ENCODE measurements around the gene SUN5. TPM values are rescaled to one million over a fixed set of nuclear protein-coding genes. Genes with fewer than 3 reads are reported as not detected.

The SUN5 gene
- total and polyA plus RNA-seq, 2 donors (not counting 3 experiments of a cell fraction or from before 2014, with no cell fraction given), result not detected

GRCh38 chr20:32941155-32941885, 62.9 kb downstream of the SUN5 start:
- H3K9ac ChIP-seq (replicated peaks; ENCODE audit: extremely low read depth, insufficient read depth, low read length), result no peak overlapping the region
- ChIA-PET POLR2A (no interaction called here), CTCF (interaction anchor here (0.8 kb wide), 1 partner anchor 39 kb away, joined by 3 read pairs; no protein-coding TSS in a partner anchor)
- dilution Hi-C loops (cut with MboI; ENCODE audit: extremely low pct_ligation_motif_present, low sequenced_read_pairs), result no loop called here
- peaks cover under 1 to 8% of the 10 kb centered on the region in 2 experiments for H3K27me3 ChIP-seq (ENCODE audit: control insufficient read depth in 2 of 2, insufficient read depth in 2 of 2, low read length in 2 of 2)
- H3K27ac ChIP-seq (ENCODE audit: insufficient read depth, low read depth, low read length), result no peak overlapping the region
- H3K4me3 ChIP-seq (replicated peaks in 1 of 3; ENCODE audit: insufficient read depth in 1 of 3, low read depth in 1 of 3, low read length in 3 of 3), result no peak overlapping the region
- intact Hi-C loops (cut with micrococcal nuclease), result no loop called here
- H3K36me3 ChIP-seq (ENCODE audit: control insufficient read depth in 2 of 2, extremely low read depth in 1 of 2, insufficient read depth in 2 of 2, low read length in 2 of 2), result no peaks in the 10 kb centered on the region
- FAIRE-seq, result no peak
- no peak for DNase-seq (ENCODE audit: low read depth, low spot score)
- no peak overlapping the region for H3K4me2 ChIP-seq (ENCODE audit: insufficient read depth, low read length)
- TF ChIP-seq POLR2AphosphoS5 (IDR thresholded peaks at IDR 0.05; ENCODE audit: insufficient read depth, low read depth, low read length) (no peak), FOS (IDR thresholded peaks at IDR 0.05; ENCODE audit: borderline replicate concordance, insufficient read depth, low read length) (no peak), EZH2 (IDR thresholded peaks at IDR 0.05; ENCODE audit: borderline replicate concordance, low read depth, low read length, severe bottlenecking) (no peak), MYC (IDR thresholded peaks at IDR 0.05; ENCODE audit: low read depth, low read length) (no peak)
- TF ChIP-seq, protein P1, sequence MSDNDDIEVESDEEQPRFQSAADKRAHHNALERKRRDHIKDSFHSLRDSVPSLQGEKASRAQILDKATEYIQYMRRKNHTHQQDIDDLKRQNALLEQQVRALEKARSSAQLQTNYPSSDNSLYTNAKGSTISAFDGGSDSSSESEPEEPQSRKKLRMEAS (IDR thresholded peaks at IDR 0.05; ENCODE audit: insufficient read depth, insufficient read length), result no peak
- H3K79me2 ChIP-seq (ENCODE audit: control insufficient read depth, insufficient read depth, low read length), result no peaks in the 10 kb centered on the region
- H4K20me1 ChIP-seq (replicated peaks; ENCODE audit: control insufficient read depth, extremely low read depth, insufficient read depth, low read length), result no peaks in the 10 kb centered on the region
- no peaks in the 10 kb centered on the region for H3K4me1 ChIP-seq (ENCODE audit: control insufficient read depth, extremely low read depth, insufficient read depth, low read length)
- H3K9me1 ChIP-seq (replicated peaks; ENCODE audit: control insufficient read depth, extremely low read depth, insufficient read depth, low read length), result no peaks in the 10 kb centered on the region
- H3K9me3 ChIP-seq (replicated peaks; ENCODE audit: control insufficient read depth, insufficient read depth, low read length), result no peaks in the 10 kb centered on the region
- no TSS peak for BruUV-seq (replicated peaks)
- H2AFZ ChIP-seq (ENCODE audit: low read depth, low read length), result no peak overlapping the region

- no TSS peak for BruUV-seq (replicated peaks)
- intact Hi-C loops (cut with micrococcal nuclease), result no loop called here
Observed at GRCh38 chr20:32934580-32934979, 69.7 kb downstream of the SUN5 start.

More at GRCh38 chr20:32934580-32934979, 69.7 kb downstream of the SUN5 start:
- H3K9me3 ChIP-seq (replicated peaks; ENCODE audit: control insufficient read depth, insufficient read depth, low read length), result no peaks in the 10 kb centered on the region
- H4K20me1 ChIP-seq (replicated peaks; ENCODE audit: control insufficient read depth, extremely low read depth, insufficient read depth, low read length), result no peaks in the 10 kb centered on the region
- no peak overlapping the region for H2AFZ ChIP-seq (ENCODE audit: low read depth, low read length)
- H3K9me1 ChIP-seq (replicated peaks; ENCODE audit: control insufficient read depth, extremely low read depth, insufficient read depth, low read length), result no peaks in the 10 kb centered on the region
- H3K4me3 ChIP-seq (replicated peaks in 1 of 3; ENCODE audit: insufficient read depth in 1 of 3, low read depth in 1 of 3, low read length in 3 of 3), result no peak overlapping the region
- no peaks in the 10 kb centered on the region for H3K79me2 ChIP-seq (ENCODE audit: control insufficient read depth, insufficient read depth, low read length)
- POLR2A ChIA-PET, result no interaction called here
- CTCF ChIA-PET, result no interaction called here
- no peak for DNase-seq (ENCODE audit: low read depth, low spot score)
- no peak overlapping the region for H3K27ac ChIP-seq (ENCODE audit: insufficient read depth, low read depth, low read length)
- no peak overlapping the region for H3K4me2 ChIP-seq (ENCODE audit: insufficient read depth, low read length)
- peaks cover 0 to 2% of the 10 kb centered on the region in 2 experiments for H3K27me3 ChIP-seq (ENCODE audit: control insufficient read depth in 2 of 2, insufficient read depth in 2 of 2, low read length in 2 of 2)
- no peaks in the 10 kb centered on the region for H3K4me1 ChIP-seq (ENCODE audit: control insufficient read depth, extremely low read depth, insufficient read depth, low read length)
- no peak for FAIRE-seq
- no peak overlapping the region for H3K9ac ChIP-seq (replicated peaks; ENCODE audit: extremely low read depth, insufficient read depth, low read length)
- TF ChIP-seq GATA2 (IDR thresholded peaks at IDR 0.05; ENCODE audit: insufficient read depth, insufficient read length, low read depth, low read length) (no peak), MYC (IDR thresholded peaks at IDR 0.05; ENCODE audit: low read depth, low read length) (no peak), JUN (IDR thresholded peaks at IDR 0.05; ENCODE audit: borderline replicate concordance, insufficient read depth, insufficient read length, low read depth) (no peak), POLR2AphosphoS5 (IDR thresholded peaks at IDR 0.05; ENCODE audit: insufficient read depth, low read depth, low read length) (no peak), FOS (IDR thresholded peaks at IDR 0.05; ENCODE audit: borderline replicate concordance, insufficient read depth, low read length) (no peak), POLR2A (IDR thresholded peaks at IDR 0.05; ENCODE audit: low read depth, low read length) (no peak), EZH2 (IDR thresholded peaks at IDR 0.05; ENCODE audit: borderline replicate concordance, low read depth, low read length, severe bottlenecking) (no peak)
- TF ChIP-seq, protein P1 (IDR thresholded peaks at IDR 0.05; ENCODE audit: insufficient read depth, insufficient read length), result no peak
- TF ChIP-seq, protein P2, sequence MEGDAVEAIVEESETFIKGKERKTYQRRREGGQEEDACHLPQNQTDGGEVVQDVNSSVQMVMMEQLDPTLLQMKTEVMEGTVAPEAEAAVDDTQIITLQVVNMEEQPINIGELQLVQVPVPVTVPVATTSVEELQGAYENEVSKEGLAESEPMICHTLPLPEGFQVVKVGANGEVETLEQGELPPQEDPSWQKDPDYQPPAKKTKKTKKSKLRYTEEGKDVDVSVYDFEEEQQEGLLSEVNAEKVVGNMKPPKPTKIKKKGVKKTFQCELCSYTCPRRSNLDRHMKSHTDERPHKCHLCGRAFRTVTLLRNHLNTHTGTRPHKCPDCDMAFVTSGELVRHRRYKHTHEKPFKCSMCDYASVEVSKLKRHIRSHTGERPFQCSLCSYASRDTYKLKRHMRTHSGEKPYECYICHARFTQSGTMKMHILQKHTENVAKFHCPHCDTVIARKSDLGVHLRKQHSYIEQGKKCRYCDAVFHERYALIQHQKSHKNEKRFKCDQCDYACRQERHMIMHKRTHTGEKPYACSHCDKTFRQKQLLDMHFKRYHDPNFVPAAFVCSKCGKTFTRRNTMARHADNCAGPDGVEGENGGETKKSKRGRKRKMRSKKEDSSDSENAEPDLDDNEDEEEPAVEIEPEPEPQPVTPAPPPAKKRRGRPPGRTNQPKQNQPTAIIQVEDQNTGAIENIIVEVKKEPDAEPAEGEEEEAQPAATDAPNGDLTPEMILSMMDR (IDR thresholded peaks at IDR 0.05; ENCODE audit: extremely low read depth in 1 of 2, insufficient read depth in 1 of 2, low read depth in 1 of 2, low read length in 2 of 2), result no peak
- dilution Hi-C loops (cut with MboI; ENCODE audit: extremely low pct_ligation_motif_present, low sequenced_read_pairs), result no loop called here
- no peaks in the 10 kb centered on the region for H3K36me3 ChIP-seq (ENCODE audit: control insufficient read depth in 2 of 2, extremely low read depth in 1 of 2, insufficient read depth in 2 of 2, low read length in 2 of 2)
